ENCODE results near the gene SYT14.
"Not testable (repeated sequence)": the region's sequence is repeated elsewhere in the genome, so short reads cannot be mapped to it uniquely, and the experiment has no call there.

The SYT14 gene

GRCh38 chr1:209937996-209938959, at the start of gene SYT14:
TSS of gene SYT14 (plus strand) at chr1:209938217. CDS start at chr1:209938265, 48 bp downstream.
- DNase-seq (ENCODE audit: low read depth) = no peak

GRCh38 chr1:209888291-209889076, 49.5 kb upstream of the SYT14 start:
- DNase-seq (ENCODE audit: low read depth) = not testable (repeated sequence)

GRCh38 chr1:209889077-209889418, 49.0 kb upstream of the SYT14 start:
- DNase-seq (ENCODE audit: low read depth) = no peak

- no peak for DNase-seq (ENCODE audit: low read depth)
Measured at GRCh38 chr1:209890641-209891330, 47.2 kb upstream of the SYT14 start.

GRCh38 chr1:209893751-209894150, 44.3 kb upstream of the SYT14 start:
- no peak for DNase-seq (ENCODE audit: low read depth)

- DNase-seq (ENCODE audit: low read depth) = no peak
Measured at GRCh38 chr1:209895709-209896108, 42.3 kb upstream of the SYT14 start.

- DNase-seq (ENCODE audit: low read depth) = no peak
Measured at GRCh38 chr1:209896346-209896745, 41.7 kb upstream of the SYT14 start.

GRCh38 chr1:209898271-209898670, 39.7 kb upstream of the SYT14 start:
- not testable (repeated sequence) for DNase-seq (ENCODE audit: low read depth)

- not testable (repeated sequence) for DNase-seq (ENCODE audit: low read depth)
Measured at GRCh38 chr1:209898851-209899250, 39.2 kb upstream of the SYT14 start.

- no peak for DNase-seq (ENCODE audit: low read depth)
Measured at GRCh38 chr1:209899948-209900347, 38.1 kb upstream of the SYT14 start.

- DNase-seq (ENCODE audit: low read depth) = no peak
Measured at GRCh38 chr1:209900734-209901133, 37.3 kb upstream of the SYT14 start.

GRCh38 chr1:209901211-209901610, 36.8 kb upstream of the SYT14 start:
- DNase-seq (ENCODE audit: low read depth) = no peak

- DNase-seq (ENCODE audit: low read depth) = not testable (repeated sequence)
Measured at GRCh38 chr1:209904774-209905173, 33.2 kb upstream of the SYT14 start.

GRCh38 chr1:209911746-209912145, 26.3 kb upstream of the SYT14 start:
- DNase-seq (ENCODE audit: low read depth) = no peak

- DNase-seq (ENCODE audit: low read depth) = no peak
Measured at GRCh38 chr1:209912306-209912705, 25.7 kb upstream of the SYT14 start.

- DNase-seq (ENCODE audit: low read depth) = not testable (repeated sequence)
Measured at GRCh38 chr1:209919637-209920036, 18.4 kb upstream of the SYT14 start.

GRCh38 chr1:209920844-209921243, 17.2 kb upstream of the SYT14 start:
- DNase-seq (ENCODE audit: low read depth) = no peak

- DNase-seq (ENCODE audit: low read depth) = no peak
Measured at GRCh38 chr1:209924390-209924789, 13.6 kb upstream of the SYT14 start.

- no peak for DNase-seq (ENCODE audit: low read depth)
Measured at GRCh38 chr1:209926045-209926444, 12.0 kb upstream of the SYT14 start.

- DNase-seq (ENCODE audit: low read depth) = no peak
Measured at GRCh38 chr1:209927466-209927865, 10.6 kb upstream of the SYT14 start.

GRCh38 chr1:209929751-209930150, 8.3 kb upstream of the SYT14 start:
- DNase-seq (ENCODE audit: low read depth) = no peak

- no peak for DNase-seq (ENCODE audit: low read depth)
Measured at GRCh38 chr1:209931141-209931540, 6.9 kb upstream of the SYT14 start.

Data from activated gamma-delta T cell treated with anti-CD3 and anti-CD28 coated beads, Interleukin-2, amount 50 U/mL, for 16 hours (primary cell).